ENCODE measurements around the gene IL17REL.

The IL17REL gene

GRCh38 chr22:50045211-50046018 is 32.9 kb upstream of the IL17REL start:
- DNase-seq, result no peak

DNA sequence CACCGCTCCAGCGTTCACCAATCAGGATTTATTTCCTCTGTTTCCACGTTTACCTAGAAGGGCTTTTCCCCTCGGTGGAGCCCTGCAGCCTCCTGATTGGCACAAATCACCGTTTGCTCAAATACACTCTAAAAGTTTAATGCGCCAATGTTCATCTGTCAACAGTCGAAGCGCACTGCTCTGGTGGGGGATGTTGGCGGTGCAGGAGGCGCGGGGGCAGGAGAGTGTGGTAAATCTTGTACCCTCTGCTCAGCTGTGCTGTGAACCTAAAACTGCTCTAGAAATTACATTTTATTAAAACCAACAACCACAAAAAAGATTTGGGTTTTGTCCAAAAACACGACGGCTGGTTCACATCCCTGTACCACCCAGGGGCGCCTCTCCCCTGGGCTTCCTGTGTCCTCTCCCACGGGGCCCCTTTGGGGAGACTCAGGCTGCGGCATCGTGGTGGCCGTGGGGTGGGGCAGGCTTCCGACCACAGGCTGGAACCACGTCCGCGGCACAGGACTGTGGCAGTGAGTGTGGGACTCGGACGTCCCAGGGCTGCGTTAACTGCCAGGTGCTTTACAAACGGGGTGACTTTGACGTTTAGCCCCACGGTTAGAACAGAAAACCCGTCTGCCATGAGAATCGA is 32.0 kb upstream of the IL17REL start:
- no peak for DNase-seq

DNA sequence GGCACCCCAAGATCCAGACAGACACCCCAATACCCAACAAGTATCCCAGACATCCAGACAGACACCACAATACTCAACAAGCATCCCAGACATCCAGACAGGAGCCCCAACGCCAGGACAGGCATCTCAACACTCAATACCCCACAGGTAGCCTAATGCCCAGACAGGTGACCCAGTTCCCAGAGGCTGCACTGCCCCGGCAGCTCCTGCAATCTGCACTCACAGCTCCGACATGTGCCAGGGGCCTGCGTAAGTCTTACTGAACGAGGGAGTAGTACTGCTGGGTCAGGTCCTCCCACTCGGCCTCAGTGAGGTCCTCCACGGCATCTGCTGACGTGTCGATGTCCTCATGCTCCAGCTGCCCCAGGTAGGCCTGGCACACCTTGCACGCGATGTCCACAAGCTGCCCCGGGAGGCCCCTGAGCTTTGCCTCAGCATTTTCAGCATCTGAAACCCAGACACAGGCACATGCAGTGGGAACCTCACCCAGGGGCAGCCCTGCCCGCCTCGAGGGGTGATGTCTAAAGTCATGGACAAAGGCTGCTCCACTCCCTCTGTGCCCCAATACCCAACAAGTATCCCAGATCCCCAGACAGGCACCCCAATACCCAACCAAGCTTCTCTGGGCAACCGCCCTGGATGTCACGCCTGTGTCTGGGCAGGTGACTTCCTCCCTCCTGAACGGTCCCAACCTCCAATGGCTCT is 28.9 kb upstream of the IL17REL start:
- DNase-seq, result no peak

GRCh38 chr22:50040717-50041116 is 28.2 kb upstream of the IL17REL start:
- DNase-seq, result no peak

GRCh38 chr22:50039669-50040443 is 27.3 kb upstream of the IL17REL start:
- DNase-seq, result no peak

DNA sequence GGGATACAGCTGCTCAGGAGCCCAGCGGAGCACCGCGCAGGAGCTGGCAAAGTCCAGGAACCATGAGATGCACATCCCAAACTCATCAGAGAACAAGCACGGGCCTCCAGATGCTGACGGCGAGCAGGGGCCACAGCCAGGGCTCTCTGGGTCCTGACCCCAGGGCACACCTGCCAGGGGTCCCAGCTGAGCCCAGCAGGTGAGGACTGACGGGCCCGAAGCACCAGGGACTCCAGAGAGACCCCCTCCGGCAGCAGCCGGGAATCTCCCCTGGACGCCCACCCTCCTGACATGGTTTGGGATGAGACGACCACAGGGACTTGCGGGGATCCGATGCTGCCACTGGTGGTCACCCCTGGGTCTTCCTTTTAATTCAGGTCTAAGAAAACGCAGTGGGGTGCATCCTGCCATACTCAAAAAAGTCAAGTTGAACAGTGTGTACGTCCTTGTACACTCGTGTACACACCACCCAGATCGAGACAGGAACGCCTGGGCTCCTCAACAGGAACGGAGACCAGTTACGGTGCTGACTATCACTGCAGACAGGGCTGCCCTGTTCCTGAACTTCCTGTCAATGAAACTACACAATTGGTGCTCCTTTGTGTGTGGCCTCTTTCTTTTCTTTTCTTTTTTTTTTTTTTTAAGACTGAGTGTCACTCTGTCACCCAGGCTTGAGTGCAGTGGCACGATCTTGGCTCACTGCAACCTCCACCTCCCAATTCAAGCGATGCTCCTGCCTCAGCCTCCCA is 23.6 kb upstream of the IL17REL start:
- no peak for DNase-seq

- DNase-seq, result no peak
These were observed 22.7 kb upstream of the IL17REL start for GRCh38 chr22:50035131-50035881.

- no peak for DNase-seq
These were observed 21.8 kb upstream of the IL17REL start for GRCh38 chr22:50034126-50035081.

GRCh38 chr22:50032941-50033601 is 20.5 kb upstream of the IL17REL start:
- DNase-seq, result no peak

DNA sequence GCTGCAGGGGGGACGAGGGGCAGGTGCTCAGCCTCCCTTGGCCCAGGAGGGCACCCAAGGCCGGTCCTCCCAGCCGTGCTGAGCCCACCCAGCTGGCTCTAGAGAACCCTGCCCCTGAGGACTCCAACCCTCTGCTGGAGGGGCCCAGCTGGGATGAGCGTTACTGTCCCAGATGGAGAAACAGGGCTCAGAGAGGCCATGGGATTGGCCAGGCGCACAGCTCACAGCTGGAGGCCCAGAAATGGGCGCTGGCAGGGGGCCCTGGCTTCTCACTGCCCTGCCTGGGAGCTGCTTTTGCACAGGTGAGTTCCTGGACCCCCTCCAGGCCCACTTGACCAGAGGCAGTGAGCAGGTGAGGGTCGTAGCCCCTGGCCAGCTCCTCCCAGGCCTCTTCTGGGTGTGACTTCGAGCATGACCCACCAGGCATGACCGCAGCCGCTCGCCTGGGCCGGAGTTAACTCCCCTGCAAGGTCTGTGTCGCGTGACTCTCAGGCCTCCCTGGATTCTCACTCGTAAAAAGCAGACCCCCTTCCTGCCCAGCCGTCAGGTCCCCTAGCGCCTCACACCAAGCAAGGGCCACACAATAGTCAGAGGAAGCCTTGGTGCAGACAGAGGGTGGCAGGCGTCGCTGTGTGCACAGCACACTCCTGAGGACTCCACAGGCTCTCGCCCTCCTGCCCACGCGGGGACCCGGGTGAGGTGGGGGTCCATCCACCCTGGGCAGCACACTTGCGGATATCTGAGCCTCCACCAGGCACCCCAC is 19.7 kb upstream of the IL17REL start:
- DNase-seq, result no peak

DNA sequence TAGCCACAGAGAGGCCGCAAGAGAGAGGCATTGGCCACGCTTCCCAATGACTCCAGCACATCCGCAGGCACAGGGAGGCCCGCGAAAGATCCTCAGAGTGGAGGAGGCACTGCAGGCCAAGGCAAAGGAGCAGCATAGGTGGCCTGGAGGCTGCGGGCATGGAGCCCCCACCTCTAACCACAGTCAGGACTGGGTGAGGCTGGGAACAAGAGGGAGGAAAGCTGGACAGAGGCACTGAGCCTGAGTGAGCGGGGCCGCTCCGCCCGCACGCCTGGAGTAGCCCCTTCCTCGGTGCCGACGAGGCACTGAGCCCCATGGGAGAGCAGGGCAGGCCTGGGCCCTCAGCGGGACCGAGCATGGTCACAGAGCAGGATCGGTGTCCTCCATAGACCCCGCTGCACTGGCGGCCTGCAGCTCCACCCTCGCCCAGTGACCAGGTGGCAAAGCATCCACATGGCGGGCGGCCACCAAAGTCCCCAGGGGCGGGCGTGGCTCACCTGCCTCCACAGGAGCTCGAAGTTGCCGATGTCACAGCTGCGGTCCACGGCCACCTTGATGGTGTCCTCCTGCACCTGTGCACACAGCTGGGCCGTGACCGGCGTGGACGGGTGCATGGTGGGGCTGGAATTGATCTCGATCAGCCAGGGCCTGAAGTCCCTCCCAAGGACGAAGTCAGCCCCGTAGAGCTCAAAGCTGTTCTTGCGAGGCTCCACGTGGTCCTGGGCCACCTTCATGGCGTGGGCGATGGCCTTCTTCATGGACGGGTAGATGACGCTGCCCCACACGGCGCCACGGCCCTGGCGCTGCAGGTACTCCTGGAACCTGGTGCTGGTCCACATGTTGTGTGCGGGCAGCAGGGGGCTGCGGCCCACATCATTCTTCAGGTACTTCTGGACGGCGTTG is 18.9 kb upstream of the IL17REL start:
- DNase-seq, result no peak

- peak; percentile 41 for DNase-seq
These were observed 18.0 kb upstream of the IL17REL start for GRCh38 chr22:50030297-50031188.

DNA sequence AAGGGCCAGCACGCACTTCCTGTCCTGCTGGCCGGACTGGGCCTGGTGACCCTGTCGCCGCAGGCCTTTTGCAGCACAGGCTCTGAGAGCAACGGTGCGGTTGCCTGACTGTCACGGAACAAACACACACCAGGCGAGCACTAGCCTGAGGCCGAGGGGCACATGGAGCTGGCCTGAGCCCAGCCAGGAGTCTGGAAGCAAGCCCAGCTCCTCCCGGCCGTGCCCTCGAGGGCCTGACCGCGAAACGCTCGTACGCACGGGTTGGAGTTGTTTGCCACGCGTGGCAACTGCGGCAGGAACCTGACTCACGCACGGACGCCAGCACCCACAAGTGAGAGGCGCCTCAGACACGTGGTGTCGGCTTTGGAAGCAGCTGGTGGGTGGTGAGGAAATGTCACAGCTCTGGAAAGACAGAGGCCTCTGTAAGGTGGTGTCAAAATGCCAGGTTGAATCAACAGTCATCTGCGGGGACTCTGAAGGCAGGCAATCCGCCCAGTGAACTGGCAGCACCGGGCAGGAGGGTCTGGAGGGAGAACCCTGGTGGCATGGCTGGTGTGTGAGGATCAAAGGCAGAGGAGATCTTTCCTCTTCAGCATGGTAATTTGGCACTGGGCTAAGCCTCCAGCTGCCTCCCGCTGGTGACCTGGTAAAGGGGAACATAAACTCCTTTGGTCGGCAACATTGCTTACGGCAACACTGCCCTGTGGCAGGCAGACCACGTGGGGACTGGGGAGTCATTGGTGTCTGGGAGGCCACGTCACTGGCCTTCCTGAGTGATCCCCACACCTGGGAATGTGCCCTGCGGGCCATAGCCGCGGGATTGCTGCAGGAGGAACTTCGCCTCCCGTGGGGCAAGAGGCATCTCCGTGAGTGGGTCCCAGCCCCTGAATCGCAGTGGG is 15.3 kb upstream of the IL17REL start:
- no peak for DNase-seq

DNA sequence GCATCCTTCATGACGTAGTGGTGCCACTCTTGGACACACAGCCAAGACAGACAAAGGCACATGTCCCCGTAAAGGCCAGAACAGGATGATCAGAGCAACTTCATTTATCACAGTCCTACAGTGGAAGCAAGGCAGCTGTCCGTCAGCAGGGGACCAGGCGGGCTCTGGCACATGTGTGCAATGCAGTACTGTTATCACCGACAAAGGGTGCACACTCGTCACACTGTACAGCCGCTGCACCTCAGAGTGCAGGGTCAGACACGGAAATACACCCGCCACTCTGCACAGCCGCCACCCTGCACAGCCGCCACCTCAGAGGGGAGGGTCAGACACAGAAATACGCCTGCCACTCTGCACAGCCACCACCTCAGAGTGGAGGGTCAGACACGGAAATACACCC is 13.4 kb upstream of the IL17REL start:
- no peak for DNase-seq

- no peak for DNase-seq
These were observed 9.7 kb upstream of the IL17REL start for GRCh38 chr22:50022171-50022819.
